NCI-H69 (cell line): ENCODE results near the gene NCAPH2.
"Not testable (repeated sequence)": the region's sequence is repeated elsewhere in the genome, so short reads cannot be mapped to it uniquely, and the experiment has no call there.

ENCODE experiments used
- DNase-seq: peaks from one replicate; lab custom pipeline; 2025; lab: John Stamatoyannopoulos, UW

NCAPH2 gene

DNA sequence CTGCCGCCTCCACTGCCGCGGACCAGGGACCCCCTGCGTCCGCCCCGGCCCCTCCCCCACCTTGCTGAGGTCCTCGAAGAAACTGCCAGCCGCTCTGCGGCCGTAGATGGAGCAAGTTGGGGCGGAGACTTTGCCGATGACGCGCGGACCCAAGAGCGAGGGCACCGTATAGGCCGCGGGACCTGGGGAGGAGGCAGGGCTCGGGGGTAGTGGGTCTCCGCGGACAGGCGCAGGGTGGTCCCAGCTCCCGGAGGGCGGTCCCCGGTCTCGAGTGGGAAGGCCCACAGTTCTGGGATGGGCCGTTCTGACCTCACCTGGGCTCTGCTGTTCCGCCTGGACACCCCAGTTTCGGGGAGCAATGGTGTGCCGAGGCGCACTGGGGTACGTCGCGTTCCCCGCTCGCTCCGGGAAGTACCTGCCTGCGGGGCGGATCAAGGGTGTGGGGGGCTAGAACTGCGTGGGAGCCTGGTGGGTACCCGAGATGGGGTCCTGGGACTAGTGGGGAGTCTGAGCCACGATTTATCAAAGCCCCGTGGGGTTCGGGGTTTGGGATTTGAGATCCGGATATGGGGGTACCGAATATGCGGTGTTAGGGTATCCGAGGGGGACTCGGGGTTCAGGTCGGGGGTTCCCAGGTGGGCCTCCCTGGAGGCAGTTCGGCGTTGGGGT, 23.0 kb downstream of the NCAPH2 start:
- peak; percentile 75 for DNase-seq

DNA sequence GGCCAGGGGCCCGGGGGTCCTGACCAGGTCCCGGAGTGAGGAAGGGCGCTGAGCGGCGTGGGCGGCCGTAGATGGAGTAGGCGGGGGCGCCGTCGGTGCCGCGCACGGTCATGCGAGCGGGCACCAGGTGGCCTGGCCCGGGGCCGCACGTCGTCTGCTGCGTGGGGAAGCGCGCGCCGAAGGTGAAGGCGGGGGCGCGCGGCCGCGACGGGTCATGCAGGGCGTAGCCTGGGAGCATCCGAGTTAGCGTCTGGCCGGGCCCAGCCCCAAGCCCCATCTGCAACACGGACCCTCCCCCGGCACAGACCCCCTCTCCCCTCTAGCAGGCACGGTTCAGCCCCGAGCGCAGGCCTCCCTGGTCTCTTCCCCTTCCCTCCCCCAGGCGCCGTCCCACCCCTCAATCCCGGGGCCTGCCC, 23.5 kb downstream of the NCAPH2 start:
- peak; percentile 61 for DNase-seq

DNA sequence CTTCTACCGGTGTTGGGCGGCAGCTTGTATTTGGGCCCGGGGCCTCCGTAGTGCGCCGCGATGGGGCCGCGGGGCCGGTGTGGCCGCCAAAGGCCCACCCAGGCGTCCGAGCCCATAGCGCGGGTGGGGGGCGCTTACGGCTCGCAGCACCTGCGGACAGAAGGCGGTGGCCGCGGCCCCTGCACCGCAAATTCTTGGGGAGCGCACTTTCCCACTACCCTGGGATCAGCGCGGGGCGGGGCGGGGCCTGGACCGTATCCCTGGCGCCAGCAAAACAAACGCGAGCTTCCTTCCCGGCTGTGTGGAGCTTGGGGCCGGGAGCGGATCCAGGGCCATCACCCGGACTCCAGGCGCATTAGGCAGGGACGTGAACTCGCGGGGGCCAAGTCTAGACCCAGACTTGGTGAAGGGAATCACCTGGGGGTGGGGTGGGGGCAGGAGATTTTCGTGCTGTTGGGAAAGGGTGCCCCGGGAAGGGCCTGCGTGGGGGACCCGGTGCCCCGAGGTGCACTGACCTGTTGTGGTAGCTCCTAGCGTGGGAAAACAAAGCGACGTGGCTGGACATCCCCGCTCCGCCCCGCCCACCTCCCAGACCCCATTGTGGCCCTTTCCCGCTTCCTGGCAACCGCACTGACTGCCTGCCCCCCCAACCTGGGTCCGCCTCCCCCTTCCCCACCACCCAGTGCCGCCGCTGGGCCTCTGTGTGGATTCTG, 24.1 kb downstream of the NCAPH2 start:
- peak; percentile 59 for DNase-seq

DNA sequence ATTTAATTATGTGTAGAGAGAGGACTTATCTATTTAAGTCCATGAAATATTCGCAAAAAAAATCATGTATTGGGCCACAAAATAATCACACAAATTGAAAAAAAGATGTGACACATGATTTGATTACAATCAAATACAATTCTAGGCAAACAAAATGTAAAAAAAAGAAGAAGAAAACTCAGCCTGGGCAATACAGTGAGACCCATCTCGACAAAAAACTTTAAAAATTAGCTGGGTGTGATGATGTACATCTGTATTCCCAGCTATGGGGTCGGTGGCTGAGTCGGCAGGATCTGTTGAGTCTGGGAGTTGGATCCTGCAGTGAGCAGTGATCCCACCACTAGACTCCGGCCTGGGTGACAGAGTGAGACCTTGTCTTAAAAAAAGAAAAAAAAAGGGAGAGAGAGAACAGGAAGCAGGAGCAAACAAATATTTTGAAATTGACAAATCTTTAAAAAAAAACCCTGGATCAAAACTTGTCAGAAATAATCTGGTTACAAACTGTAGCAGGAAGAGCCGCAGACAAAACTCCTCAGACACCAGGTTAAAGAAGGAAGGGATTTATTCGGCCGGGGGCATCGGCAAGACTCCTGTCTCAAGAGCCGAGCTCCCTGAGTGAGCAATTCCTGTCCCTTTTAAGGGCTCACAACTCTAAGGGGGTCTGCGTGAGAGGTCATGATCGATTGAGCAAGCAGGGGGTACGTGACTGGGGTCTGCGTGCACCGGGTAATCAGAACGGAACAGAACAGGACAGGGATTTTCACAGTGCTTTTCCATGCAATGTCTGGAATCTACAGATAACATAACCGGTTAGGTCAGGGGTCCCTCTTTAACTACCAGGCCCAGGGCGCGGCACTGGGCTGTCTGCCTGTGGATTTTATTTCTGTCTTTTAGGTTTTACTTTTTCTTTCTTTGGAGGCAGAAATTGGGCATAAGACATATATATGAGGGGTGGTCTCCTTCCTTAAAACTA, 25.1 kb downstream of the NCAPH2 start:
- no peak for DNase-seq

DNA sequence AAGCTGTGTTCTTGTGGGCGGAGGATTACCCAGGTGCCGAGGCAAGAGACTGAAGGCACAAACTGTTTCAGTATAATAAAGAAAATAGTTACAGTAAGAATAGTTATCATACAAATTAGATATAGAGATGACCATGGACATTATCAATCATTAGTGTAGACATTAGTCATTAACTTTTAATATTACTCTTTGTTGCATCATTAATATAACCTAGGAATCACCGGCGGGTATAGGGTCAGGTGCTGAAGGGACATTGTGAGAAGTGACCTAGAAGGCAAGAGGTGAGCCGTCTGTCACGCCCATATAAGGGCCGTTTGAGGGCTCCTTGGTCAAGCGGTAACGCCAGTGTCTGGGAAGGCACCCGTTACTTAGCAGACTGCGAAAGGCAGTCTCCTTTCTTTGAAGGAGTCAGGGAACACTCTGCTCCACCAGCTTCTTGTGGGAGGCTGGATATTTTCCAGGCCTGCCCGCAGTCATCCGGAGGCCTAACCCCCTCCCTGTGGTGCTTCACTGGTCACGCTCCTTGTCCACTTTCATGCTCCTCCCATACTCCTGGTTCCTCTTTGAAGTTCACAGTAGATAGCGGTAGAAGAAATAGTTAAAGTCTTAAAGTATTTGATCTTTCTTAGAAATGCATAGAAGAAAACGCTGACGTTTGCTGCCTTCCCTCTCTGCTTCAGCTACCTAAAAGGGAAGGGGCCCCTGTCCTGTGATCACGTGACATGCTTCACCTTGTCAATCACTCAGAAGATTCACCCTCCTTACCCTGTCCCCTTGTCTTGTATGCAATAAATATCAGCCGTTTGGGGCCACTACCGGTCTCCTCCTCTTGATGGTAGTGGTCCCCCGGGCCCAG, 26.1 kb downstream of the NCAPH2 start:
- not testable (repeated sequence) for DNase-seq

DNA sequence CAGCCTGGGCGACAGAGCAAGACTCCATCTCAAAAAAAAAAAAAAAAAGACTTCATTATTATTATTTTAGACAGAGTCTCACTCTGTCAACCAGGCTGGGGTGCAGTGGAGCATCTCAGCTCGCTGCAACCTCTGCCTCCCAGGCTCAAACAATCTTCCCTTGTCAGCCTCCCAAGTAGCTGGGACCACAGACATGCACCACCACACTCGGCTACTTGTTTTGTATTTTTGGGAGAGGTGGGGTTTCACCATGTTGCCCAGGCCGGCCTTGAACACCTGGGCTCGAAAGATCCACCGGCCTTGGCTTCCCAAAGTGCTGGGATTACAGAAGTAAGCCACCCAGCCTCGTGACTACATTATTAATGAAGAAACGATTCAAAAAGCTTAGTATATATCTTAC, 27.1 kb downstream of the NCAPH2 start:
- no peak for DNase-seq

DNA sequence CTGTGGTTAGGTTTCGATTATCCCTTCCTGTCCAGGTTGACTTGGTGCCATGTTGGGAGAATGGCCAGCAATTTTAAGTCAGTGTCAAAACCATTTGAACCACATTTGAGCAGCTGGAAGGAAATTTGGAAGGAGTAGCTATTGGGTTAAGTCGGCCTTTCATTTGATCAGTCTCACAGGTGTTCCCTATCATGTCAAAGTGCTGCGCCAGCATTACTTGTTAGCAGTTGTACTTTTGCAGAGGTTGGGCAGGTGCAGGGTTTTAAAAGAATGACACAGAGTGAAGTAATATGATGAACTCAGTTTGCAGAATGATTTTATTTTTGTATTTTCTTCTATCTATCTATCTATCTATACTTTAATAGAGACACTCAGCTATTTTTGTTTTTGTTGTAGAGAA, 28.2 kb downstream of the NCAPH2 start:
- DNase-seq = no peak

DNA sequence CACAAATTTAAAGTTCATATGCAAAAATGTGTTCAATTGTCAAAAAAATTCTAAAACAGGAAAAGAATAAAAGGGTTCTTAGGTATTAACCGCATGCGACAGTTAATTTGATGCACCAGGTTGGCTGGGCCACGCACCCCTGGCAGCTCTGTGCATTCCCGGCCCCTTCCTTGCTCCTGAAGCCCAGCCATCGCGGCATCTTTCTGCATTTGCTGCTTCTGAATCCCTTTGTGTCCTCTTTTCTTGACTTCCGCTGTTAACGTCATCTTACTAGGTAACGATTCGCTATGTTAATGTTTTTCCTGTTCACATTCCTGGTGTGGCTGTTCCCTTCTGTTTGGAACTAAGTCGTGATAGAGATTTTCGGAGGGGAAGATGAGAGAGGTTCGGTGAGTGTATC, 29.7 kb downstream of the NCAPH2 start:
- DNase-seq = no peak

DNA sequence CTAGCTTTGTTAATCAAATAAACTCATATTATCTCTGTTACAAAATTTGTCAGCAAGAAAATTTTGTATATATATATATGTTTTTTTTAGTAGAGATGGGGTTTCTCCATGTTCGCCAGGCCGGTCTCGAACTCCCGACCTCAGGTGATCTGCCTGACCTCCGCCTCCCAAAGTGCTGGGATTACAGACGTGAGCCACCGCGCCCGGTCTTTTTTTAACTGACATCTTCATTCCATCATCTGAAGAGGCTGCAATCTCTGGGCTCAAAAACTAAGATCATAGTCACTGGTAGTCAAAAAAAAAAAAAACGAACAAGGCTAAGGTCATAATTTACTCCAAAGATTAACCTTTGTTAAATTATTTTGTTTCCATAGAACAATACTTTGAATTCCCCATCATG, 32.4 kb downstream of the NCAPH2 start:
- no peak for DNase-seq

DNA sequence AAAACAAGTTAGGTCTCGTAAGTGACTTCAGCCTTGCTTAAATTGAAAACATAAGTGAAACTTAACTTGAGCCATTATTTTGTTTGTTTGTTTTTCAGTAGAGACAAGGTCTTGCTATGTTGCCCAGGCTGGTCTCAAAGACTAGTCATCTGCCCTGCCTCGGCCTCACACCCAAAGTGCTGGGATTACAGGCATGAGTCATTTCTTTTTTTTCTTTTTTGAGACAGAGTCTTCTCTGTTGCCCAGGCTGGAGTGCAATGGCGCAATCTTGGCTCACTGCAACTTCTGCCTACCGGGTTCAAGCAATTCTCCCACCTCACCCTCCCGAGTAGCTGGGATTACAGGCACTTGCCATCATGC, 33.6 kb downstream of the NCAPH2 start:
- DNase-seq = not testable (repeated sequence)

DNA sequence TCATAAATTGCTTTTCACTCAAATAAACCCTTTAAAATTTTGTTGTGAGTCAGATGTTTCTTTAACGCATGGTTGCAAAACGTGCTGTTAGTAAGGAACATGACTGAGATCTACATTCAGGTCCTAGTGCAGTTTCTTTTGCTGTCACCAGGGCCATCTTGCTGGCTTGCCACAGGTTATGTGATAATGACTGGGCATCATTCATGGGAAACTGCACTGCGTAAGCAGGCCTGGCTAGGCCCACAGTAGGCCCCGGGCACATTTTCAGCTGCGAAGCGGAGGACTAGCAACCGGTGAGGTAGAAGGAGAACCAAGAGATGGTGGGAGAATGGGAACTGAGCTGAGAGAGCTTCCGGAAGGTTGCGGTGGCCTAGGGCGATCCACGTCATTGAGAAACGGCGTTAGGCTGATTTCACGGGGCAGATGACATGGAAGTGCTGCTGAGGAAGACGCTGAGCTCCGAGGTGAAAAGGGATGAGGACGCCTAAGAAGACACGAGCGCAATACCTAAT, 34.4 kb downstream of the NCAPH2 start:
- DNase-seq = no peak

DNA sequence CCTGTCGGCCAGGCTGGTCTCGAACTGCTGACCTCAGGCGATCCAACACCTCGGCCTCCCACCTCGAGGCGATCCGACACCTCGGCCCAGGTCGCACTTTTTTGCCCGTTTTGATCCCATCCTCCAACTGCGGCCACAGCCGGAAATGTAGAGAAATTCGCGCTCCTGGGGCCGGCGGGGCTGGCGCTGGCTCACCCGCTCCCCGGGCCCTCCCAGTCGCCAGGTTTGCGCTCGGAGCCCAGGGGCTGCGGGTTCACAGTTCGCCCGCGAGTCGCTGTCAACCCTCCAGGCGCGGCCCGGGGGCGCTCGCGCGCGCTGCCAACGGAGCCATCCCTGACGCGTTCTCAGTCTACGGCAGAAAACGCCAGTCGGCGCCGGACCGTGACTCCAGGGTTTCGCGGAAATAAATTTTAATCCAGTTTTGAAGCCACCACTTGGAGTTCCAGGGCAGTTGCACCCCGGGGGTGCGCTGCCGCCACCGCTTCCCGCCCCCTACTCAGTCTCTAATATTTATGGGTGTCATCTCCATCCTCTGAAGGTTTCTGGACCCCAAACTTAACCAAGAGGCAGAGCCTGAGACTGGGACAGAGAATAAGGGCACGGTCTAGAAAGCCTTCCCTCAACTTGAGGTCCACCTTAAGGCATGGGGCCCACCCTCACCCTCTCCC, 36.2 kb downstream of the NCAPH2 start:
- peak; percentile 85 for DNase-seq

DNA sequence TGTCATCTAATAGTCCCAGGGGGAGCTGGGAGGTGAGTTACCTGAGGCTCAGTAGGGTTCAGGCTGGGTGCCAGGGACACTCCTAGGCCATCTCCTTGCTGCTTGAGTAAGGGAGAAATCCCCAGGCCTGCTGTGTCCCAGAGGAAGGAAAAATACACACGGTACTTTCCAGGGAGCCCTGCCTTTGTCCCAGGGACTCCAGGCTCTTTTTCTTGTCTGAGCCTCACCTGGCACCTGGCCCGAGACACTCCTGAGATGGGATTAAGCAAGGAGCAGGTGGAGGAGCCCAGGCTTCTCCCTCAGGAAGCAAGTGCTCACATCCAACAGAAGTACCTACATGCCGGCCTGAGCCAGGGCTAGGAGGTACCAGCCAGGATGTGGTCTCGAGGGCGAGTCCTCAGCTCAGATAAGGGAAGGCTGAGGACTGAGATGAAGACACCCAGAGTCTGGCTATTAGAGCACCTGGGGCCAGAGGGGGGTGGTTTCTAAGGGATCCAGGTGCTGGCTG, 36.8 kb downstream of the NCAPH2 start:
- peak; percentile 58 for DNase-seq

DNA sequence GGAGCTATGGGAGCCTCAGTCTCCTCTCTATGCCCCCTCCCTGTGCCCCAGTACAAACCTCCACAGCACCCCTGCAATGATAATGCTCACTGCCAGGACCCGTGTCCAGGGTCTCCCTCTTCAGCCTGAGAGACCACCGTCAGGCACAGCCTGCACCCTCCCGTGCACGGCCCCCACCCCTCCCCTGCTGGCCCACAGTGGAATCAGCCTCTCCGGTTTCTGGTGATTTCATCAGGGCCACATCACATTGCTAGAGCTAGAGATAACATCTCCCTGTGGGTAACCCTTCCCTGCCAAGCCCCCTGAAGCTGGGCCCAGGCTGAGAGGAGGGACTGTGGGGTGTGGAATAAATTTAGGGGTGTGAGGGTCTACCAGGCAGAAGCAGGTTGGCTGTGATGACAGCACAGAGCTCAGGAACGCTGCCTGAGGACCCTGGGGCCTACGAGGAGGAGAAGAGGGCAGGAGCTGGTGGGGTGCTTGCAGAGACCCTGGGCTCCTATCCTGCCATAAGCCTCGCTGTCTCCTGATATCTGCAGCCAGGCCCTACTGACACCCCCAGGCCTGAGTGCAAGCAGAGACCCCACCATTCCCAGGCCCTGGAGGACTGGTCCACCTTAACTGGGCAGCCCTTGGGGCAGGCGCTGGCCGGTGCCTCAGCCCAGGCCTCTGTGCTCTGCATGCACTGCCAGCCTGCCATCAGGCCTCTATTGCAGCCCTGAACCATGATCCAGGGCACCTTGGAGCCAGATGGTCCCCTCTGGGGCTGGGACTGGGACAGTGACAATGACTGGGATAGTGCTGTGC, 37.7 kb downstream of the NCAPH2 start, which contains the start of gene KLHDC7B:
TSS of gene KLHDC7B (plus strand) at position 378 of the 804 bp plus-strand sequence. CDS start at position 723, 345 bp downstream.
- no peak for DNase-seq

DNA sequence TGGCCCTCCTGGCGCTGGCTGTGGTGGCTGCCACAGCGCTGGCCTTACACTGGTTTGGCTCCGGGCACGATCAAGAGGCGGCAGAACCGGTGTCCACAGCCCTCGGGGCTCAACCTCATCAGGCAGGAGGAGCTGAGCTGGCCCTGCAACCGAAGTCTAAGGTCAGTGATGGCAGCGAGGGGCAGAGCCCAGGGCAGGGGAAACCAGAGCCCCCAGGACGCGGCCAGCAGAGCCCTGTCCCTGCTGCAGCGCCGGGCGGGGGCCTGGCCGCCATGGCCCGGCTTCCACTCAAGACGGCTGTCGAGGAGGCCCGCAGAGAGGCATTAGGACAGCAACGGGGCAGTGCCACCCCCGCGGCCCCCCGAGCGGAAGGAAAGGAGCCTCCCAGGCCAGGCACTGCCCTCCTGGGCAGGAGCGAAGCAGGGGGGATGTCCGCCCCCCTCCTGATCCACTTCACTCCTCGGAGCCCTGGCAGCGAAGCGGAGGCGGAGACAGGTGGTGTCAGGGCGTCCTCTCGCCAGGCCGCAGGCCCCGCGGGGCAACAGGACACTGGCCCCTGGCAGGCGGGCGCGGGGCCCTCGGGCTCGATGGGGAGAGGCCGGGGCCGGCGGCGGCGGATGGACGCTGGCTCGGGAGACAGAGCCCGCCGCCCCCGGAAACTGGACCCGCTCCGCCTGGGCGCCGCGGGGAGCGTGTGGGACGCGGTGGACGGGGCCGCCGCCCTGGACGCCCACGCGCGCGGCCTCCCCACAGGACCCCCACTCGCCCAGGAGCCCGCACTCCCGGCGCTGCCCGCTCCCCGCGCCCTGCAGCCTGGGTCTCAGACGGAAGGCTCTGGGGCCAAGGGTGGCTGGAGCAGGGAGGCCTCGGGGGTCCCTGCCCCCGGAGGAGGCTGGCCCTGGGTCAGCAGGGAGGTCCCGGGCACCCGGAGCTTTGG, 38.6 kb downstream of the NCAPH2 start:
- no peak for DNase-seq

DNA sequence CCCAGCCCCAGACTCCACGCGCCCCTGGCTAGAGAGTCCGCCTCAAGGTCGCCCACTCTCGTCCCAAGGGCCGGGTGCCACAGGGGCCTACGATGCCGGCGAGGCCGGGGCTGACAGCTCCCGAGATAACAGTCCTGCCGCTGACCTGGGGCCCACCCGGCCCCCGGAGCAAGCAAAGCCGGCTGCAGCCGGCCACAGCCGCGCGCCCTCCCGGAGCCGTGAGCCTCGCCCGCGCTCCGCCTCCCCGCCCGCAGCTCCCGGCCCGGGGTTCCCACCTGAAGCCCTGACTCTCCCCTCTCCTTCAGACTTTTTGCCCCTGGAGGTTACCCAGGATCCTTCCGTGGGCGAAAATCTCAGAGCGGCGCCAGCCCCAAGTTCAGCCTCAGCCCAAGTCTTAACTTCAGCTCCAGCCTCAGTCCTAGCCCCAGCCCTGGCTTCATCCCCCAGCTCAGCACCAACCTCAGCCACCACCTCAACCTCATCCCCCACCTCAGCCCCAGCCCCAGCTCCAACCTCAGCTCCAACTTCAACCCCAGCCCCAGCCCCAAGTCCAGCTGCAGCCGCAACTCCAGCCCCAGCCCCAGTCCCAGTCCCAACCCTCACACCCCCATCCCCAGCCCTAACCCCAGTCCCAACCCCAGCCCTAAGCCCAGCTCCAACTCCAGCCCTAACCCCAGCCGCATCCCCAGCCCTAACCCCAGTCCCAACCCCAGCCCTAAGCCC, 39.4 kb downstream of the NCAPH2 start:
- DNase-seq = no peak

DNA sequence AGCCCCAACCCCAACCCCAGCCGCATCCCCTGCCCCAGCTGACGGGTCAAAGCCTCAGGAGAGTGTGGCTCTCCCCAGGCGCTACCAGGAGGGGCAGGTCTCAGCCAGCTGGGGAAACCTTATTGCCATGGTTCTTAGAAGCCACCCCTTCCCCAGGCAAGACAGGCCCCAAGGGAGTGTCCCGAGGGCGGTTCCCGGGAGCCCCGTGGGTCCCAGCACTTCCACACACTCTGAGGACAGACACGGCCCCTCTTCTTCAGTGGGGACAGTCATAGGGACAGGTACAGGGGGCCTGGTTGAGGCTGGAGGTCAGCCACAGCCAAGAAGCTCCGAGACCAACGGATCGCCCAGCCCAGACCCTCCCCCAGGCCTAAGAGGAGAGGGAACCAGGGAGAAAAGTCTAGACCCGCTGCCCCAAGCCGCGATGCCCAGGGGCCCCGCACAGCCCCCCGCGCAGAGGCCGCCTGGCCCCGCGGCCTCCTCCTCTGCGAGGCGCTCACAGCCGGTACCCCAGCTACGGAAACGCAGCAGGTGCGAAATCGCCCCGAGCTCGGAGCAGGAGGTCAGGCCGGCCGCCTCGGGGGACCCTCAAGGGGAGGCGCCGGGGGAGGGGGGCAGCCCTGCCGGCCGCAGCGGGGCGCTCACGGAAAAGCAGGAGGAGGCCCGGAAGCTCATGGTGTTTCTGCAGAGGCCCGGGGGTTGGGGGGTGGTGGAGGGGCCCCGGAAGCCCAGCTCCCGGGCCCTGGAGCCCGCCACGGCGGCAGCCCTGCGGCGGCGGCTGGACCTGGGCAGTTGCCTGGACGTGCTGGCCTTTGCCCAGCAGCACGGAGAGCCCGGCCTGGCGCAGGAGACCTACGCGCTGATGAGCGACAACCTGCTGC, 40.3 kb downstream of the NCAPH2 start:
- no peak for DNase-seq
